GM12878 (cell line): Measurements from ENCODE around the gene BCKDK. TPM values are rescaled to one million over a fixed set of nuclear protein-coding genes. Genes with fewer than 3 reads are reported as not detected.

ENCODE experiments used
- ATF2 ChIP-seq: IDR thresholded peaks from 2 replicates; pipeline ENCODE4 v1.6.1; 2012; ENCODE audit warnings: low read length, inconsistent platforms
- CBFB ChIP-seq: IDR thresholded peaks from 2 replicates; pipeline ENCODE4 v1.6.1; 2016; ENCODE audit warnings: antibody characterized with exemption, low read depth
- CHD1 ChIP-seq: IDR thresholded peaks from 2 replicates; pipeline ENCODE4 v1.6.1; 2012; ENCODE audit warnings: low read depth, low read length, improper control_type of control experiment
- CTCF ChIP-seq, 3 experiments: IDR thresholded peaks in 2 of 3; conservative IDR thresholded peaks in 1 of 3; 2 replicates each; pipeline ENCODE4 v1.5.1; 2011; ENCODE audit warnings: low read depth in 3 of 3, low read length in 3 of 3, mild to moderate bottlenecking in 3 of 3, control low read depth in 2 of 3, moderate library complexity in 2 of 3, inconsistent platforms in 1 of 3, mixed read lengths in 1 of 3; ENCODE audit not compliant: control insufficient read depth in 2 of 3, insufficient read depth in 1 of 3; ENCODE audit errors: extremely low read depth in 1 of 3
- E2F4 ChIP-seq: IDR thresholded peaks from 2 replicates; pipeline ENCODE4 v1.6.1; 2012; ENCODE audit warnings: low read depth, low read length, improper control_type of control experiment
- E4F1 ChIP-seq: fragments of 450-650 bp; IDR thresholded peaks from 2 replicates; pipeline ENCODE4 v1.6.1; 2018; ENCODE audit warnings: borderline replicate concordance, mild to moderate bottlenecking; ENCODE audit not compliant: partially characterized antibody
- MAX ChIP-seq: IDR thresholded peaks from 2 replicates; pipeline ENCODE4 v1.6.1; 2012; ENCODE audit warnings: low read depth, low read length, improper control_type of control experiment
- MXI1 ChIP-seq: fragments of 150-350 bp; IDR thresholded peaks from 2 replicates; pipeline ENCODE4 v1.6.1; 2011; ENCODE audit warnings: low read depth, mild to moderate bottlenecking, inconsistent platforms, low read length, improper control_type of control experiment
- NKRF ChIP-seq: fragments of 450-650 bp; conservative IDR thresholded peaks from 2 replicates; pipeline ENCODE4 v1.6.1; 2017; ENCODE audit warnings: mild to moderate bottlenecking, moderate library complexity
- SIX5 ChIP-seq: IDR thresholded peaks from 2 replicates; pipeline ENCODE4 v1.6.1; 2011; ENCODE audit warnings: mild to moderate bottlenecking, low read depth, low read length, moderate library complexity; ENCODE audit not compliant: severe bottlenecking
- SP1 ChIP-seq: IDR thresholded peaks from one replicate; pipeline ENCODE4 v1.6.1; 2011; ENCODE audit warnings: low read depth, low read length
- TAF1 ChIP-seq: IDR thresholded peaks from 2 replicates; pipeline ENCODE4 v1.6.1; 2011; ENCODE audit warnings: mild to moderate bottlenecking, low read depth, low read length, borderline replicate concordance
- TCF3 ChIP-seq: IDR thresholded peaks from 2 replicates; pipeline ENCODE4 v1.6.1; 2012; ENCODE audit warnings: low read depth, mild to moderate bottlenecking, low read length, borderline replicate concordance; ENCODE audit not compliant: insufficient read depth
- TCF7 ChIP-seq: IDR thresholded peaks from 2 replicates; pipeline ENCODE4 v1.6.1; 2014; ENCODE audit warnings: antibody characterized with exemption, borderline replicate concordance
- ZNF384 ChIP-seq: IDR thresholded peaks from 2 replicates; pipeline ENCODE4 v1.6.1; 2012; ENCODE audit warnings: low read depth, mild to moderate bottlenecking, low read length, improper control_type of control experiment, borderline replicate concordance
- ZNF622 ChIP-seq: fragments of 450-650 bp; IDR thresholded peaks from 2 replicates; pipeline ENCODE4 v1.6.1; 2017; ENCODE audit warnings: mild to moderate bottlenecking, inconsistent platforms
- ZSCAN29 ChIP-seq: fragments of 450-650 bp; IDR thresholded peaks from 2 replicates; pipeline ENCODE4 v1.6.1; 2017; ENCODE audit warnings: mild to moderate bottlenecking, moderate library complexity
- polyA plus RNA-seq, 11 experiments: library from polyadenylated mRNA; depleted of rRNA in 4 of 11; unstranded in 6 of 11; stranded (reverse) in 5 of 11; fragments of >200 nt; fragmentation: Nextera tagmentation in 4 of 11; fragmentation: Illumina TruSeq in 1 of 11; extraction: Ambion mirVana in 4 of 11; extraction: Trizol in 1 of 11; gene quantifications; 1 replicate in 1 of 11; 2 replicates in 10 of 11; pipeline versions ENCODE4 v1.2.1 to v1.2.3, GENCODE V29; 2011 to 2016; ENCODE audit warnings: inconsistent platforms in 2 of 11, missing spikeins in 2 of 11, low read depth in 1 of 11
- total RNA-seq, 4 experiments: library from RNA; depleted of rRNA in 3 of 4; stranded (reverse); fragments of >200 nt in 3 of 4; fragmentation: Illumina TruSeq in 1 of 4; extraction: Trizol in 1 of 4; gene quantifications; 2 replicates each; pipeline versions ENCODE4 v1.2.1 to v1.2.3, GENCODE V29; 2013 to 2021

The BCKDK gene
- total and polyA plus RNA-seq, 10 of the 15 experiments (the other 5 are each of a cell fraction or from before 2014, with no cell fraction given): 0.68 to 56.6 (median 32.8) TPM

GRCh38 chr16:31105677-31106213 lies 2.4 kb upstream of the BCKDK start (continued):
- TF ChIP-seq TCF7: no peak
- TF ChIP-seq TCF3: no peak
- no peak for TF ChIP-seq E2F4
- TF ChIP-seq CTCF (IDR thresholded peaks at IDR 0.05 in 2 of 3, conservative IDR thresholded peaks at IDR 0.05 in 1 of 3; ENCODE audit: control insufficient read depth in 2 of 3, extremely low read depth in 1 of 3, insufficient read depth in 1 of 3, low read depth in 3 of 3, low read length in 3 of 3): peak; percentile 67 to 89 (median 72)
- TF ChIP-seq SIX5: no peak
- no peak for TF ChIP-seq CHD1
- no peak for TF ChIP-seq CBFB
- no peak for TF ChIP-seq ZSCAN29
- TF ChIP-seq MXI1: no peak
- peak; percentile 50; the same call in 1 of the 2 replicates for TF ChIP-seq ZNF384
- no peak for TF ChIP-seq TAF1
- TF ChIP-seq NKRF: no peak
- no peak for TF ChIP-seq ZNF622
- peak; percentile 51 for TF ChIP-seq MAX
- TF ChIP-seq E4F1: no peak
- TF ChIP-seq SP1: peak; percentile 30
- no peak for TF ChIP-seq ATF2
